HK-2 (cell line): ENCODE measurements around the gene RER1.

Experiments
- DNase-seq: peaks from one replicate; pipeline ENCODE4 v3.0.0-alpha.2; 2018; ENCODE audit not compliant: unreplicated experiment

Gene RER1

DNA sequence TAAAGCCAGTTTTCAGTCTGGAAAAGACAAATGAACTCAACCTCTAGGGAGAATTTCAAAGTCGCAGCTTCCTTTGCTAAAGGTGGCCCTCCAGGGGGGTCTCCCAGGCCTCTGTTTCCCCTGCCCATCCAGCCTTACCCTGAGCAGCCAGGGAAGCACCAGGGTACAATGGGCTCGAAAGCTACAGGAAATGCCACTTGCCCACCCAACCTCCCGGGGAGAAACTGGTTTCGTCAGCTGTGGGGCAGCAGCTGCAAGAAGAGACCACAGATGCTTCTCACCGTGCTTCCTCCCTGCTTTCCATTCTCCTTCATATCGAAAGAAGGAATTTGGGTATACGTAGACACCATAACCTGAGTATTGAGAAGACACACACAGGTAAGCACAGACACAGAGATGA, 2.0 kb upstream of the RER1 start:
- no peak for DNase-seq

DNA sequence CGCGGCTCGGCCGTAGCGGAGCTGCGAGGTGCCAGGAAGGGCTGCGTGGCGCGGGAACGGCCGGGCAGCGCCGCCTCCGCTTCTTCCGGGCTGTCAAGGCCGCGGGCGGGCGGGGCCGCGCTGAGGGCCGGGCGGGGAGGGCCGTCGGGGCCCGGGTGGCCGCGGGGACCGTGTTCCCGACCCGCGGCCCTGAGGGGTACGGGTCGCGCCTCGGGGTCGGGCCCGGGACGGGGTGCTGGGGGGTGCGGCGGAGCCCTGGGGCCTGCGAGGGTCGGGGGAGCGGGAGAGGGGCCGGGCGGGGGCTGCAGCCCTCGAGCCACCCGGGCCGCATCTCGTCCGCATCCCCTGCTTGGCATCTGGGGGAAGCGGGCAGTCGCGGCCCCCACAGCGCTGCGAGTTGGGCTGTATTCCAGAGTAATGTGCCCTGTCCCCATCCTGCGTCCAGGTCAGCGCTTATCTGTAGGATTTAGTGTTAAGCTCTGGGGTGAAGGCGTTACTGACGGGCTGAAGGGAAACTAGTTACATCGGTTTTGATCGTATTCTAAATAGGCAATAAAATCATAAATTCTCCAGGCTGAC, 379 bp downstream of the RER1 start:
- peak; percentile 25 for DNase-seq

DNA sequence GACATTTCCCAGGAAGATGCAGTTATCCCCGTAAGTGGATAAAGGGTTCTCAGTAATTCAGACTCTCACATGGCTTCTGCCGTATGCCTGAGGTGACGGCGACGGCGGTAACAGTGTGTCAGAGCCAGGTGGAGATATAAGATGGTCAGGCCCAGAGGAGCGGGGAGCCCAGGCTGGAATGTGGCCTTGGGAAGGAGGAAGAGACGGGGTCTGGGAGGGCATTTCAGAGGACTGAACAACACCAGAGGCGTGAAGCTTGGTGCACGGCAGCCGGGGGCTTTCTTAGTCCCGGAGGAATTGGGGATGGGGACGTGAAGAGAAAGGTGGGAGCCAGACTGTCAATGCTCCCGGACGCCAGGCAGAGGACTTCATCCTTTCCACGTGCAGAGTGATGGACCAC, 1.0 kb downstream of the RER1 start:
- DNase-seq: no peak

GRCh38 chr1:2393471-2393877, 1.8 kb downstream of the RER1 start:
- no peak for DNase-seq

- no peak for DNase-seq
Observed at GRCh38 chr1:2394220-2394619, 2.6 kb downstream of the RER1 start.

- no peak for DNase-seq
Observed at GRCh38 chr1:2394761-2395160, 3.1 kb downstream of the RER1 start.

GRCh38 chr1:2395245-2395644, 3.6 kb downstream of the RER1 start:
- no peak for DNase-seq

GRCh38 chr1:2396059-2396458, 4.4 kb downstream of the RER1 start:
- no peak for DNase-seq

GRCh38 chr1:2396476-2396875, 4.8 kb downstream of the RER1 start:
- no peak for DNase-seq

DNA sequence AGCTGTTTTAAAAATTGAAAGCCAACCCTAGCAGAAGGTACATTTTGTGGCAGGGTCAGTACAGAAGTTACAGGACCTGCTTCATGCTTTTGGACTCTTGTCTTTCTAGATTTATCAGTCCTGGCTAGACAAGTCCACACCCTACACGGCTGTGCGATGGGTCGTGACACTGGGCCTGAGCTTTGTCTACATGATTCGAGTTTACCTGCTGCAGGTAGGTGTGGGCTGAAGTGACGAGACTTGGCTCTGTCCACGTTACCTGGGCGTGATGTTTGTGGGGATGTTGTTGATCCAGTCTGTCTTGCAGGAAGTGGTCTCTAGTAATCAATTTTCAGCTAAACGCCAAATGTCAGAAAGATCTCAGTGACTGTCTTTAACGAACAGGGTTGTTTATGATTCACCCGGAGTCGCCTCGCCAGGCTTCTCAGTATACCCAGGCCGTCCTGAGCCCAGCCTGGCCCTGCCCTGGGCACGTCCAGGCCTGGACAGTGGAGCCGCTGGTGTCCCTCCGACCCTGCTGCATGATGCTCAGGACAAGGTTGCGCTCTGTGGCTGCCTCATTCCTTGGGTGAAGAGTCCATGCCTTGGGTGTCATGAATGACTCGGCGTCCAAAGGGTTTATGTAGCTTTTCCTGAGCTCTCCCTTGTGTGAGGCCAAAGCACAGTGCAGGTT, 5.5 kb downstream of the RER1 start:
- DNase-seq: no peak

- no peak for DNase-seq
Observed at GRCh38 chr1:2398871-2399270, 7.2 kb downstream of the RER1 start.

GRCh38 chr1:2399890-2400575, 8.4 kb downstream of the RER1 start:
- no peak for DNase-seq

DNA sequence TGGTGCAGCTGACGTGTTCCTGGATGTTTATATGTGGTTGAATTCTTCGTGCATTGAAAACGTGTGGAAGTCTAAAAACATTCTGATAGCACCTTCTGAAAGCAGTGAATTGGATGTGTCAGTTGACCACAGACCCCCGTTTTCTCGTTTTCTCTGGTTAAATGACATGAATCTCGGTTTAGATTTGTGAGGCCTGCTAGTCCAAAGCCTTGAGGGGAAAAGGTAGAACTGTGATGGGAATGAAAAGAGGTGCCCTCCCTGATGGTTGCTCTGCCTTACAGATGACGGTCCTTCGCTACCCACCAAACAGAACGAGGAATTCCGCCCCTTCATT, 8.9 kb downstream of the RER1 start:
- DNase-seq: no peak

DNA sequence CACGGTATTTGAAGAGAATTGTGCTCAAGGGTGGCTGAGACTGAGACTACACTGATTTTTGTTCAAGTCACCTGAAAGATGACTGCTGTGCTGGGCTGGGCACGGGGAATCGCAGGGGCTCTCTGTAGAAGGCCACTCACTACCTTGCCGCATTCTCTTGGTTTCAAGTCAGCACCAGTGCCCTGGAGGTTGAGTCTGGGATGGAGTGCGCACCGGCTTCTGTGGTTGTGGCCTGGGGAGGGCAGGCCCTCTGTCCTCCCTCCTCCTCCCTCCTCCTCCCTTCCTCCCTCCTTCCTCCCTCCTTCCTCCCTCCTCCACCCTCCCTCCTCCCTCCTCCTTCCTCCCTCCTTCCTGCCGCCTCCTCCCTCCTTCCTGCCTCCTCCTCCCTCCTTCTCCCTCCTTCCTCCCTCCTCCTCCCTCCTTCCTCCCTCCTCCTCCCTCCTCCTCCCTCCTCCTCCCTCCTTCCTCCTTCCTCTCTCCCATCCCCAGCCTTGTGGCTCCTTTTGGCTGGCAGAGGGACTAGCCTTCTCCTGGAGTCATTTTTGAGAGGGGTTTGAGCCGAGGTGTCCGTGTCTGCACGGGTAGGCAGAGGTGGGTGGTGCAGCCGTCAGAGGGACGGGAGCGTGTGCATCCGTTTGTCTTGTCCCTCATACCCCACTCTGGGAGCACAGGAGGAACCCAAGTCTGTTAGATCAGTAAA, 9.5 kb downstream of the RER1 start:
- no peak for DNase-seq

GRCh38 chr1:2402420-2402819, 10.8 kb downstream of the RER1 start:
- no peak for DNase-seq

DNA sequence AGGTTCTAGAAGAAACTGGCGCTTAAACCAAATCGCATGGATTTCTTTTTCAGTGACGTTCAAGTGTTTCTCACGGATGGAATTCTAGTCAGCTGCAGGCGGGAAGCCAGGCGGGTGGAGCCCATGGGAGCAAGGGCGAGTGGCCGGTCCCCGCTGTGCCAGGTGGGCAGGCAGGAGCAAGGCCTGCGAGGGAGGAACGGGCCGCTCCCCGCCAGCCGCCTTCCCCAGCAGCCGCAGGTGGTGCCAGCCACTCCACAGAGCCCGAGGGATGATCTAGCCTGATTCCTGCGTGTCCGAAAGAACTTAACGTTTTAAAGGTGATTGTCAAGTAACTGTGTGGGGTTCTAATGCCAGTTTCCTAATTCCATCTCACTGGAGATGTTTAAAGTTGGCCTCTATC, 11.6 kb downstream of the RER1 start:
- no peak for DNase-seq

- no peak for DNase-seq
Observed at GRCh38 chr1:2404142-2404889, 12.7 kb downstream of the RER1 start.

DNA sequence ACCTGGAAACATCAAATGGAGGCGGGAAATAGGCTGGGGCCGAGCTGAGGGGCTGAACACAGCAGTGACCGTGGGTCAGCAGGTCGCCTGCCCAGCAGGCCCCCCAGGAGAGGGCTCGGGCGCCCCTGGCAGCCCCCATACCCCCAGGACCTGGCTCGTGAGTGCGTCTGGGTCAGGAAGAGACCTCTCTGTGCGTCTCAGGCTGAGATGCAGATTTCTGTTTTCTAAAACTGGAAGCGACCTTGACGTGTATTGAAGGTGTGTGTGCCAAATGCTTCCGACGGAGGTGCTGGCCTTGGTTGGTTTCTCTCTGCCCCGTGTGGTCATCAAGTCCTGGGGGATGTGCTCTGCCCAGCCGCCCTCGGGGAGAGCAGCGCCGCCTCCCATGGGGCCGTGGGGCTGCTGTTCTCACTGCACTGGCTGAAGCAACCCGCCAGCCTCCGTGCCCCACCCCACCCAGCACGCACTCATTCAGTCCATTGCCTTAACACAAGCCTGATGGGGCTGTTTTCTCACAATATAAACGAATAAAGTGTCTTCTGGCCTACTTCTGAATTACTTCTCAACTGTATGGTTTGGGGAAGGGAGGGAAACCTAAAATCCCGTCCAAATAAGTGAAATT, 13.4 kb downstream of the RER1 start:
- DNase-seq: no peak

DNA sequence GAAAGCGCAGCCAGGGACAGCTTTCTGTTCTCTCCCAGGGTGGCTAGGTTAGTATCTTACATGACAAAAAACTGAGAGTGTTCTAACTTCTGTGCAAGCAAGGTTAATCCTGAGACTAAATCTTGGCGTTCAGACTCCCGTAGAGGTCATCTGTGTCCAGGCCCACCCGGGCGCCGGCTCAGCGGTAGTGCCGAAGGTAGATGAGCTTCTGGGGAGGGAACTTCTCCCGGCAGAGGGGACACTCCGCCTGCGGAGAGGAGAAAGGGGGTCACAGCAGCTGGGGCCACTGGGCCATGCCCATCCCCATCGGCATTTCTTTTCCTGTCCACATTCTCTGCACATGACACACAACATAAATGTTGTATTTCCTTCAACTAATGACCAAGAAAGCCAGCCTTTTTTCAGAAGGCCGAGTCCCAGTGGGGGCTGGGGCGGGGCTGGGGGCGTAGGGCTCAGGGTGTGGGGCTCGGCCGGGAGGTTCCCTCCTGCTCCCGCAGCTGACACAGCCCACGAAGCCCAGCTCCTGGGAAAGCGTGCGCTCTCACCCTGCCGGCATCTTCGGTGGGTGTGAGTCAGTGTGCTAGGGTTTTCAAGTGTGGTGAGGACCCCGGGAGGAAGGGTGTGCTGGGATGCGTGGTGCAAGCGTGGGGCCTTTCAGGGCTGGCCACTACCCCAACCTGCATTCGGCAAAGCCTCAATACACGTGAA, 14.1 kb downstream of the RER1 start:
- no peak for DNase-seq

GRCh38 chr1:2406451-2407041, 14.9 kb downstream of the RER1 start:
- DNase-seq: no peak
